HFFc6 (cell line): Measurements from ENCODE around the gene STIM1. TPM values are rescaled to one million over a fixed set of nuclear protein-coding genes. Genes with fewer than 3 reads are reported as not detected.
A peak's percentile ranks its signal among the peaks of the same experiment; 100 is the strongest.

ENCODE experiments used
- DNase-seq: peaks from one replicate; pipeline ENCODE4 v3.0.0-alpha.2; 2018
- H3K27ac Mint-ChIP-seq: 2 replicates; pipeline ENCODE4 v1.8.0; 2020; ENCODE audit warnings: mild to moderate bottlenecking, mixed read lengths
- H3K27me3 Mint-ChIP-seq: 2 replicates; pipeline ENCODE4 v1.8.0; 2021; ENCODE audit warnings: mild to moderate bottlenecking, moderate library complexity, mixed read lengths; ENCODE audit not compliant: insufficient read depth
- H3K36me3 Mint-ChIP-seq: 2 replicates; pipeline ENCODE4 v1.8.0; 2021; ENCODE audit warnings: low read depth, mixed read lengths
- H3K4me1 Mint-ChIP-seq: 2 replicates; pipeline ENCODE4 v1.8.0; 2020; ENCODE audit warnings: low read depth, mixed read lengths
- H3K4me3 Mint-ChIP-seq: 2 replicates; pipeline ENCODE4 v1.8.0; 2020; ENCODE audit warnings: mild to moderate bottlenecking, moderate library complexity, mixed read lengths
- H3K9me3 Mint-ChIP-seq: 2 replicates; pipeline ENCODE4 v1.8.0; 2020; ENCODE audit warnings: mild to moderate bottlenecking, mixed read lengths
- CTCF ChIP-seq: fragments of 200-600 bp; sonication (generic); IDR thresholded peaks from 2 replicates; pipeline ENCODE4 v1.5.0; 2021; ENCODE audit warnings: antibody characterized with exemption, mild to moderate bottlenecking
- total RNA-seq, 6 experiments: library from RNA; stranded (reverse); fragmentation: NEBNext Ultra II Directional; extraction: Animal tissue kit (Norgen Biotek cat#: 25700); gene quantifications; 2 replicates in 1 of 6; 3 replicates in 5 of 6; pipeline ENCODE4 v1.2.3, GENCODE V29; 2021

The STIM1 gene
- total RNA-seq, 6 experiments from 2014 or later: 27.6 to 33.1 (median 30.7) TPM

DNA sequence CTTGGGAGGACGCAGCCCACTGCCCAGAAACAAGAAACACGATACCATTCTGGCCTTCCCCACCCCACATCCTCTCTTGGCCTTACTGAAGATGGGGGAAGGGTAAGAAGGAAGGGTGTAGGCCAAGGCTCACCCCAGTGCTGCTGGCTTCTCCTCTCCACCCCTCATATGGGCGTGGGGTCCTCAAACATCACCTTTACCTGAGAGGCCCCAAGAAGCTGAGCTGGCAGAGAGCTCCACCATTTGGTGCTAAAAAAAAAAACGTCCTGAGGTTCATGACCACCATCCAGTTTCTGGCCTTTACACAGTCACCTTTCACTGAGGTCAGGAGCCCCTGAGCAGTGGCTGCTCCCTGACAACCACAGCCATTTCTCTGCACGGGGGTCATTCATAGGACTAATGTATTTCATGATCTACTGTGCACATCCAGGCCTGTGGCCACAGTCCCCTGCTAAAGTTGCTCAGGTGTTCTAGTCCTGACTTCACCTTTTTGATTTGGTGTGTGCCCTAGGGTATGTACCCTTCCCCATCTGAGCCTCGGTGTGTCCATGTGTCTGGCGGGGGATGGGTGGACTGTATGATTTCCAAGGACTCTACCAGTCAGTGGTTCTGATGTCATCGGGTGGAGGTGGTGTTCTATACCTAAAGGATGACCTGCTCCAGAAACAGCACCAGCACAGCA, 29.9 kb upstream of the STIM1 start:
- peaks cover 2% of the 10 kb centered on the region for H3K27me3 Mint-ChIP-seq
- no peak for TF ChIP-seq CTCF
- H3K9me3 Mint-ChIP-seq: no peaks in the 10 kb centered on the region
- H3K4me1 Mint-ChIP-seq: peaks cover 18% of the 10 kb centered on the region
- peaks cover 27% of the 10 kb centered on the region; the same call in 1 of the 2 replicates for H3K36me3 Mint-ChIP-seq
- DNase-seq: no peak
- H3K4me3 Mint-ChIP-seq: no peak overlapping the region
- no peak overlapping the region for H3K27ac Mint-ChIP-seq

DNA sequence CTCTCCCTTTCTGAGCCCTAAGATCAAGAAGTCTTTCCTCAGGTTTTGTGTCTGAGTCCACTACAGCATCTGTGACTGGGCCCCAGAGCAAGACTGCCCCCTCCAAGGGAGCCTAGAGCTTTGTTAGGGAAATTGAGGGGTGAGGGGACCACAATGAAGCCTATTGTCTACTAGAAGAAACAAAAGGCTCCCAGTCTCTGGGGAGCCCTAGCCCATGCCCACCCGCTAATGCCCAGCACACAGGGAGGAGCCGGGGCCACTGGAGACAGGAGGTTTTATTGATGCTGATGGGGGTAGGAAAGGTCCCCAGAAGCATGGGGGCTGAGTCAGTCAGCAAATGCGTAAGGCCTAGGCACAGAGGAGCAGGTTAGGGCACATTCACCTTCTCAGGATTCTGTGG, 28.7 kb upstream of the STIM1 start:
- no peak overlapping the region; the same call in 1 of the 2 replicates for H3K27ac Mint-ChIP-seq
- DNase-seq: no peak
- no peaks in the 10 kb centered on the region for H3K9me3 Mint-ChIP-seq
- peaks cover 18% of the 10 kb centered on the region for H3K4me1 Mint-ChIP-seq
- peaks cover 2% of the 10 kb centered on the region for H3K27me3 Mint-ChIP-seq
- TF ChIP-seq CTCF: no peak
- no peak overlapping the region for H3K4me3 Mint-ChIP-seq
- H3K36me3 Mint-ChIP-seq: peaks cover 31% of the 10 kb centered on the region; the same call in 1 of the 2 replicates

- H3K27ac Mint-ChIP-seq: no peak overlapping the region
These were observed 27.9 kb upstream of the STIM1 start for GRCh38 chr11:3827434-3828186.

GRCh38 chr11:3830088-3830487, 25.4 kb upstream of the STIM1 start:
- no peak overlapping the region for H3K4me3 Mint-ChIP-seq
- peaks cover 2% of the 10 kb centered on the region; the same call in 1 of the 2 replicates for H3K27me3 Mint-ChIP-seq
- H3K9me3 Mint-ChIP-seq: no peaks in the 10 kb centered on the region
- DNase-seq: no peak
- TF ChIP-seq CTCF: no peak
- H3K4me1 Mint-ChIP-seq: peaks cover 12% of the 10 kb centered on the region
- H3K27ac Mint-ChIP-seq: no peak overlapping the region; the same call in 1 of the 2 replicates
- peaks cover 29% of the 10 kb centered on the region; the same call in 1 of the 2 replicates for H3K36me3 Mint-ChIP-seq

More at GRCh38 chr11:3827434-3828186, 27.9 kb upstream of the STIM1 start:
- no peak for DNase-seq
- H3K4me1 Mint-ChIP-seq: peaks cover 16% of the 10 kb centered on the region
- H3K36me3 Mint-ChIP-seq: peaks cover 31% of the 10 kb centered on the region; the same call in 1 of the 2 replicates
- no peaks in the 10 kb centered on the region for H3K9me3 Mint-ChIP-seq
- peaks cover 2% of the 10 kb centered on the region for H3K27me3 Mint-ChIP-seq
- H3K4me3 Mint-ChIP-seq: no peak overlapping the region
- no peak for TF ChIP-seq CTCF

GRCh38 chr11:3830730-3831129, 24.7 kb upstream of the STIM1 start:
- DNase-seq: no peak
- Mint-ChIP-seq H3K4me1 (peaks cover 18% of the 10 kb centered on the region), H3K36me3 (peaks cover 34% of the 10 kb centered on the region; the same call in 1 of the 2 replicates), H3K9me3 (no peaks in the 10 kb centered on the region), H3K27me3 (peaks cover 2% of the 10 kb centered on the region; the same call in 1 of the 2 replicates), H3K4me3 (no peak overlapping the region), H3K27ac (peak overlapping the region; percentile 34)
- TF ChIP-seq CTCF: no peak
